Lung (tissue), 12 donors: ENCODE measurements around the gene ATXN2. TPM values are rescaled to one million over a fixed set of nuclear protein-coding genes. Genes with fewer than 3 reads are reported as not detected.

Experiments used
- ATAC-seq: fragments of 200-7000 bp; cut with Tn5 transposase; one replicate; pipeline ENCODE4 v1.9.1; 2020; ENCODE audit warnings: moderate number of reproducible peaks; ENCODE audit not compliant: insufficient read depth, low FRiP score
- DNase-seq, 3 donors: peaks; one replicate each; pipeline ENCODE4 v3.0.0-alpha.2; 2013 to 2017
- H3K27ac ChIP-seq, 2 donors: one replicate each; pipeline ENCODE4 v1.5.1; 2013; ENCODE audit warnings: mild to moderate bottlenecking in 2 of 2, moderate library complexity in 2 of 2, control low read depth in 1 of 2, inconsistent platforms in 1 of 2, low read depth in 1 of 2, low read length in 1 of 2
- H3K27me3 ChIP-seq, 3 donors: one replicate each; pipeline ENCODE4 v1.5.1; 2013; ENCODE audit warnings: low read length in 2 of 3; ENCODE audit not compliant: control insufficient read depth in 3 of 3, insufficient read depth in 3 of 3
- H3K36me3 ChIP-seq, 4 donors: one replicate each; pipeline ENCODE4 v1.5.1; 2013; ENCODE audit warnings: low read length in 4 of 4, mild to moderate bottlenecking in 1 of 4, moderate library complexity in 1 of 4; ENCODE audit not compliant: control insufficient read depth in 4 of 4, insufficient read depth in 4 of 4
- H3K4me1 ChIP-seq, 5 donors: one replicate each; pipeline ENCODE4 v1.5.1; 2013; ENCODE audit warnings: low read length in 5 of 5, mild to moderate bottlenecking in 2 of 5, moderate library complexity in 1 of 5; ENCODE audit not compliant: control insufficient read depth in 5 of 5, insufficient read depth in 5 of 5
- H3K4me3 ChIP-seq: one replicate; pipeline ENCODE4 v1.5.1; 2013; ENCODE audit warnings: mild to moderate bottlenecking, control low read depth, moderate library complexity
- H3K9ac ChIP-seq, 2 donors: one replicate each; pipeline ENCODE4 v1.5.1; 2013; ENCODE audit warnings: low read length in 2 of 2, control low read depth in 1 of 2; ENCODE audit not compliant: insufficient read depth in 1 of 2
- H3K9me3 ChIP-seq, 4 donors: one replicate each; pipeline ENCODE4 v1.5.1; 2013; ENCODE audit warnings: low read length in 3 of 4, mild to moderate bottlenecking in 1 of 4, moderate library complexity in 1 of 4; ENCODE audit not compliant: control insufficient read depth in 4 of 4, insufficient read depth in 3 of 4
- WGBS, 2 donors: extraction: QIAGEN DNeasy Blood & Tissue Kit; methylation state at CpG; one replicate each; pipeline ENCODE4 v1.1.7; 2013; 5-methylcytosine and 5-hydroxymethylcytosine counted together
- polyA plus RNA-seq, 2 donors: library from polyadenylated mRNA; stranded (reverse); fragments of 200-250 nt; gene quantifications; one replicate each; pipeline ENCODE4 v1.2.1, GENCODE V29; 2013
- total RNA-seq, 2 donors: library from RNA; depleted of rRNA in 1 of 2; stranded (reverse); fragments of >200 nt in 1 of 2; gene quantifications; one replicate each; pipeline ENCODE4 v1.2.1, GENCODE V29; 2014 to 2021
- TF ChIP-seq, protein P1 (sequence below): IDR thresholded peaks from 2 replicates; pipeline ENCODE4 v1.5.1; 2012; ENCODE audit warnings: mild to moderate bottlenecking; ENCODE audit errors: control extremely low read depth, extremely low read depth
- donor health status: control.
- donor health status: control.
- donor health status: Bipolar disorder and iron deficiency.
- donor health status: healthy.
- donor health status: DM: yes; HTN: yes; CAD: no.

ATXN2 gene
- total and polyA plus RNA-seq, 4 donors = 18.0 to 100 (median 43.5) TPM

DNA sequence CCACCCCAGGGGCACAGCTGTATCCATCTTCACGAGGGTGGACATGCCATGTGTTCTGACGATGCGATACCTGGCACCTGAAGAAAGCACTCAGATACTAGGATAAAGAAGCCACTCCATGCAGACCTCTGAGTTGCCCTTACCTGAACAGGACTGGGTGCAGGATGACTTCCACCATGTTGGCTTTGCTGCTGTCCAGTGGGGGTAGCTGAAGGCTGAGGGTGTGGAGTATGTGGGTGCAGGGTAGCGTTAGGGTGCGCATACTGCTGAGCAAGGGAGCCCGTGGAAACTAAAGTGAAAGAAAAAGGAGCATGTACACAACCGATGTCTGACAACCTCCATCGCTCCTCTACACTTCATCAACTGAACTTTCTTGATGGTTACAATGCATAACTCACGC lies 142.0 kb downstream of the ATXN2 start:
- 95 to 97% methylated on average over 9 of the region's 9 CpGs for WGBS, 2 donors
- TF ChIP-seq, protein P1, sequence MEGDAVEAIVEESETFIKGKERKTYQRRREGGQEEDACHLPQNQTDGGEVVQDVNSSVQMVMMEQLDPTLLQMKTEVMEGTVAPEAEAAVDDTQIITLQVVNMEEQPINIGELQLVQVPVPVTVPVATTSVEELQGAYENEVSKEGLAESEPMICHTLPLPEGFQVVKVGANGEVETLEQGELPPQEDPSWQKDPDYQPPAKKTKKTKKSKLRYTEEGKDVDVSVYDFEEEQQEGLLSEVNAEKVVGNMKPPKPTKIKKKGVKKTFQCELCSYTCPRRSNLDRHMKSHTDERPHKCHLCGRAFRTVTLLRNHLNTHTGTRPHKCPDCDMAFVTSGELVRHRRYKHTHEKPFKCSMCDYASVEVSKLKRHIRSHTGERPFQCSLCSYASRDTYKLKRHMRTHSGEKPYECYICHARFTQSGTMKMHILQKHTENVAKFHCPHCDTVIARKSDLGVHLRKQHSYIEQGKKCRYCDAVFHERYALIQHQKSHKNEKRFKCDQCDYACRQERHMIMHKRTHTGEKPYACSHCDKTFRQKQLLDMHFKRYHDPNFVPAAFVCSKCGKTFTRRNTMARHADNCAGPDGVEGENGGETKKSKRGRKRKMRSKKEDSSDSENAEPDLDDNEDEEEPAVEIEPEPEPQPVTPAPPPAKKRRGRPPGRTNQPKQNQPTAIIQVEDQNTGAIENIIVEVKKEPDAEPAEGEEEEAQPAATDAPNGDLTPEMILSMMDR = no peak
- no peak overlapping the region for H3K4me3 ChIP-seq
- DNase-seq = no peak
- peaks cover 0 to 2% (median 0%) of the 10 kb centered on the region in 5 donors for H3K4me1 ChIP-seq
- H3K27ac ChIP-seq = no peak overlapping the region
- no peaks in the 10 kb centered on the region for H3K9me3 ChIP-seq
- H3K36me3 ChIP-seq = peaks cover 19 to 46% (median 38%) of the 10 kb centered on the region in 4 donors
- H3K9ac ChIP-seq = no peak overlapping the region
- H3K27me3 ChIP-seq = no peaks in the 10 kb centered on the region
- no peak for ATAC-seq

DNA sequence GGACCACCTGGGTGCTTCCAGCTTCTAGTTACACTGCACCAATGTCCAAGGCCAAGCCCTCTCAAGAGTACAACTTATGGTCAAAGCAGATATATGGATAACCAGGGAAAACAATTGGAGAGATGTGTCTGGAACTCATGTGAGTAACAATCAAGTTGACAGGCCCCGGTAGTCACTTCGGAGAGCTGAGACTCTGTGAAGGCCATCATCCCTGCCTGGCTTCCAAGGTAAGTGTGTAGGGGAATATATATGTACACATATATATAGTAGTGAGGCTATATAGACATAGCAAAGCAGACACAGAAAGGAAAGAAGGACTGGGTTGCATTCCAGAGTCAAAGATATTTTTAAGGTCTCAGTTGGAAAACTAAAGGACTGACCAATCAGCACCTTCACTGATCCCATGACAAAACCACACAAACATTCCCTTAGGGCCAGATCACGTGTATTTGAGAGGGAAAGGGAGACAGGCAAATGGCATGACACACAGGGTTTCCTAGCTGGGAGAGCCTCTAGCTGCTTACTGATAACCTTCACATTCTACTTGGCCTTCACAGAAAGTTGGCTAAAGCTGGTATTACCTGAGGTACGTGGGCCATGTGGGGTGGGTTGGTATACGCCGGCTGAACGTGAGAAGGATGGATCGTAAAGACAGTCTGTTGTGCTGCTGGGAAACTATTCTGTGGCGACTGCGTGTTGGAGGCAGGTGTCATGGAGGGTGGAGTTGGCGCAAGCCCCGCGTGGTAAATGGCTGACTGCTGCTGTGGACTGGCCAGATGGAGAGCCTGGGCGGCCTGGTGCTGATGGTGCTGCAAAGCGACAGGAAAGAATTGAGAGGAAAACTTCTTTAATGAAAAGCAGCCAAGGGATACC lies 143.4 kb downstream of the ATXN2 start:
- Histone ChIP-seq H3K9me3 (no peaks in the 10 kb centered on the region), H3K27ac (no peak overlapping the region), H3K9ac (no peak overlapping the region), H3K4me3 (no peak overlapping the region), H3K4me1 (peaks cover 0 to 3% (median 0%) of the 10 kb centered on the region in 5 donors), H3K36me3 (peaks cover 19 to 48% (median 40%) of the 10 kb centered on the region in 4 donors), H3K27me3 (no peaks in the 10 kb centered on the region)
- DNase-seq (no peak), ATAC-seq (no peak)
- WGBS, 2 donors = 94 to 95% methylated on average over 15 of the region's 15 CpGs
- TF ChIP-seq, protein P1 = no peak

DNA sequence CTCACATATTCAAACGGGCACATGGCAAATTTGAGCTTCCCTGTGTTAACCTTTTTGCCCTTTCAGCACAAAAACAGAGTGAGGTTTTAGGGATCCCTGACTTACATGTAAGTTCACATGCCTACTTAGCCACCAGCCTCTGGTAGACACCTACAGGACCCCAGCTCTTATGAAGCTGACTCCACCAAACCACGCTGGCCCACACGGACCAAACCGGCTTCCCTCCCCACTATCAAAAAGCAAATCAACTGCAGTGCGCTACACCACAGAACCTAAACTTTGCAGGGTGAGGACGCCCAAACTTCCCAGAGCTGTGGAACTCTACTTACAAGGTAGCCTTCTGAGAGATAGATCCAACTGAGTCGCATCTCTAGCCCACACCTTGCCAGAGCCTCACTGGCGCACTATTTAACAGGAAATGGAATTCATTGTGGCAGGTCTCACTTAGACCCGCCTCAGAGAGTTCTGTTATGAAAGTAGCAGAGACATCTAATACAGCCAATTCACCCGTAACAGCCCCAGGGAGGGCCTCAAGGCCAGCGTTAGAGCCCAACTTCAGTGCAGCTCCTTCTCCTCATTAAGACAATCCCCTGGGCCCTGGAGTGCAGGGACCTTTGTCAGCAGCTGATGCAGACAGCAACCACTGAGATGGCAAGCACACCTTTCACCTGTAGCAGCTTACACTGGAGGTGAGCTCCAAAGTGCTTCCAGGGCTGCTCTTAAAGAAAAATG lies 144.2 kb downstream of the ATXN2 start:
- Histone ChIP-seq H3K9me3 (no peaks in the 10 kb centered on the region), H3K27me3 (no peaks in the 10 kb centered on the region), H3K4me1 (peaks cover 0 to 5% (median 0%) of the 10 kb centered on the region in 5 donors), H3K27ac (no peak overlapping the region), H3K4me3 (no peak overlapping the region), H3K9ac (no peak overlapping the region), H3K36me3 (peaks cover 19 to 50% (median 42%) of the 10 kb centered on the region in 4 donors)
- WGBS, 2 donors = 82 to 85% methylated on average over 11 of the region's 11 CpGs
- DNase-seq (no peak), ATAC-seq (no peak)
- TF ChIP-seq, protein P1 = no peak
